MM.1S (cell line): ENCODE results near the gene EMP2.

ENCODE experiments used
- EZH2 ChIP-seq: fragments of 300-600 bp; sonication (generic); optimal IDR thresholded peaks from 2 replicates; pipeline ENCODE3; 2017; ENCODE audit warnings: low read depth, mild to moderate bottlenecking, antibody characterized with exemption, low read length, mixed read lengths
- EZH2phosphoT487 ChIP-seq: fragments of 300-600 bp; sonication (generic); IDR thresholded peaks from 2 replicates; pipeline ENCODE4 v1.6.1; 2018; ENCODE audit warnings: antibody characterized with exemption, low read length

DNA sequence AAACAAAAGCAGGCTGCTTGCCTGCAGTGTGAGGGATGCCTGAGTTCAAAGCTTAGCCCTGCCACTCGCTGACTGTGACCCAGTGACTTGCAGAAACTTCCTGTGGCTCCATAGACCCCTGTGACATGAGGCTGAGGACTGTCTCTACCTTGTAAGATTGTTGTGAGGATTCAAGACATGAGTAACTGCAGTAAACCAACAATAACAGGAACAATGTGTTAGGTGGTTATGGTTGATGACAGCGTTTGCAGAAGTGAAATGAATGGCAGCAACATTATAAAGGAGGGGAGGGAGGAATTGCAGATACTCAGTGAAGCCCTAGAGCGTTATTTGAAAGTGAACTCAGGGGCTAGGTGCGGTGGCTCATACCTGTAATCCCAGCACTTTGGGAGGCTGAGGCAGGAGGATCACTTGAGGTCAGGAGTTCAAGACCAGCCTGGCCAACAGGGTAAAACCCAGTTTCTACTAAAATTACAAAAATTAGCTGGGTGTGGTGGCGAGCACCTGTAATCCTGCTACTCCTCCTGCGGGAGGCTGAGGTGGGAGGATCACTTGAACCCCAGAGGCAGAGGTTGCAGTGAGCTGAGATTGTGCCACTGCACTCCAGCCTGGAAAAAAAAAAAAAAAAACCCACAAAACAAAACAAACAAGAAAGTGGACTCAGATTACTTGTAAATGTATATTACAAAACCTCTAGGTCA, 33.5 kb upstream of the EMP2 start:
- no peak for TF ChIP-seq EZH2
- no peak for TF ChIP-seq EZH2phosphoT487
